HepG2 (cell line): ENCODE data around the gene CAMK2D. TPM values are rescaled to one million over a fixed set of nuclear protein-coding genes. Genes with fewer than 3 reads are reported as not detected.

ENCODE experiments used
- ATAC-seq: fragments of 200-7000 bp; cut with Tn5 transposase; 3 replicates; pipeline ENCODE4 v1.9.1; 2020; ENCODE audit warnings: mild to moderate bottlenecking, moderate library complexity
- BruUV-seq: library from RNA; stranded (reverse); fragments of 400-500 nt; replicated peaks from 2 replicates; lab custom pipeline; 2021; lab: Mats Ljungman, UMichigan
- CTCF ChIA-PET: fragments of 300-600 bp; formaldehyde crosslinking; extraction: SDS; loops from one replicate; lab custom pipeline; 2021; ENCODE audit warnings: low total read pairs, inconsistent platforms, low intra/inter-chr PET ratio; lab: Yijun Ruan, JAX
- POLR2A ChIA-PET: fragments of 350-600 bp; sonication (Branson Sonifier 250); formaldehyde crosslinking; loops from one replicate; lab custom pipeline; 2020; ENCODE audit warnings: antibody characterized with exemption, inconsistent platforms; lab: Yijun Ruan, JAX
- DNase-seq: peaks from one replicate; pipeline ENCODE4 v3.0.0-alpha.2; 2015; ENCODE audit warnings: low spot score
- FAIRE-seq: peaks from 3 replicates; lab custom pipeline; 2011; peaks lifted over from hg19 to GRCh38; lab: Jason Lieb, UNC
- H2AFZ ChIP-seq: one replicate; pipeline ENCODE4 v1.6.1; 2011; ENCODE audit warnings: low read length, inconsistent platforms
- H3K27ac ChIP-seq: fragments of 300-600 bp; 3 replicates; pipeline ENCODE4 v1.8.0; 2011; ENCODE audit warnings: mixed run types, mild to moderate bottlenecking, mixed read lengths, low read length, inconsistent platforms; ENCODE audit not compliant: insufficient read depth; ENCODE audit errors: extremely low read length
- H3K27me3 ChIP-seq, 2 experiments: fragments of 200-600 bp in 1 of 2; 2 replicates in 1 of 2; 3 replicates in 1 of 2; pipeline versions ENCODE4 v1.6.0 to v1.8.0; 2011; ENCODE audit warnings: low read length in 2 of 2, mild to moderate bottlenecking in 2 of 2, moderate library complexity in 2 of 2, inconsistent platforms in 1 of 2; ENCODE audit not compliant: insufficient read depth in 2 of 2, control insufficient read depth in 1 of 2
- H3K36me3 ChIP-seq, 2 experiments: fragments of 200-600 bp in 1 of 2; replicated peaks in 1 of 2; 2 replicates in 1 of 2; 3 replicates in 1 of 2; pipeline versions ENCODE4 v1.5.1 to v1.8.0; 2011; ENCODE audit warnings: low read length in 2 of 2, inconsistent platforms in 1 of 2; ENCODE audit not compliant: insufficient read depth in 2 of 2, control insufficient read depth in 1 of 2
- H3K4me1 ChIP-seq: 2 replicates; pipeline ENCODE4 v1.5.1; 2012; ENCODE audit warnings: low read length, inconsistent platforms; ENCODE audit not compliant: insufficient read depth
- H3K4me2 ChIP-seq: 2 replicates; pipeline ENCODE4 v1.6.0; 2011; ENCODE audit warnings: low read depth, low read length, inconsistent platforms
- H3K4me3 ChIP-seq, 3 experiments: fragments of 200-600 bp in 1 of 3; sonication (generic), shearing (Covaris generic) in 1 of 3; replicated peaks in 1 of 3; 2 replicates each; pipeline ENCODE4 v1.5.1; 2011 to 2016; ENCODE audit warnings: low read length in 3 of 3, inconsistent platforms in 2 of 3, low read depth in 2 of 3, mild to moderate bottlenecking in 2 of 3, control low read depth in 1 of 3, mixed read lengths in 1 of 3; ENCODE audit not compliant: insufficient read depth in 1 of 3
- H3K79me2 ChIP-seq: one replicate; pipeline ENCODE4 v1.6.1; 2011; ENCODE audit warnings: low read length, inconsistent platforms; ENCODE audit not compliant: insufficient read depth
- H3K9ac ChIP-seq: 2 replicates; pipeline ENCODE4 v1.6.0; 2011; ENCODE audit warnings: mild to moderate bottlenecking, low read depth, low read length, inconsistent platforms; ENCODE audit not compliant: insufficient read depth
- H3K9me3 ChIP-seq: 2 replicates; pipeline ENCODE4 v1.5.1; 2012; ENCODE audit warnings: mild to moderate bottlenecking, low read length
- H4K20me1 ChIP-seq: 2 replicates; pipeline ENCODE4 v1.6.0; 2011; ENCODE audit warnings: inconsistent platforms, mild to moderate bottlenecking, low read length, moderate library complexity; ENCODE audit not compliant: insufficient read depth
- ATRX ChIP-seq: sonication (generic); formaldehyde crosslinking; IDR thresholded peaks from 2 replicates; pipeline ENCODE4 v1.4.0; 2020; ENCODE audit warnings: missing genetic modification reagents, borderline replicate concordance
- ETV5 ChIP-seq: IDR thresholded peaks from 2 replicates; pipeline ENCODE4 v1.6.1; 2018; ENCODE audit warnings: missing biosample characterization, missing genetic modification reagents, inconsistent platforms, borderline replicate concordance
- GZF1 ChIP-seq: sonication (generic); formaldehyde crosslinking; IDR thresholded peaks from 2 replicates; pipeline ENCODE4 v1.5.1; 2020; ENCODE audit warnings: mild to moderate bottlenecking, missing genetic modification reagents
- KLF6 ChIP-seq: IDR thresholded peaks from 2 replicates; pipeline ENCODE4 v1.8.0; 2016; ENCODE audit warnings: missing biosample characterization, missing genetic modification reagents
- MED1 ChIP-seq: sonication (generic); formaldehyde crosslinking; IDR thresholded peaks from 2 replicates; pipeline ENCODE4 v1.4.0; 2020; ENCODE audit warnings: missing genetic modification reagents
- PAX8 ChIP-seq: sonication (generic); formaldehyde crosslinking; IDR thresholded peaks from 2 replicates; pipeline ENCODE4 v1.8.0; 2022; ENCODE audit warnings: mild to moderate bottlenecking, missing genetic modification reagents, borderline replicate concordance
- RARA ChIP-seq: IDR thresholded peaks from 2 replicates; pipeline ENCODE4 v1.6.1; 2016; ENCODE audit warnings: missing genetic modification reagents, missing compliant biosample characterization
- SSRP1 ChIP-seq: IDR thresholded peaks from 2 replicates; pipeline ENCODE4 v1.6.1; 2016; ENCODE audit warnings: control low read depth
- ZFP41 ChIP-seq: sonication (generic); formaldehyde crosslinking; IDR thresholded peaks from 2 replicates; pipeline ENCODE4 v1.4.0; 2020; ENCODE audit warnings: mild to moderate bottlenecking, missing genetic modification reagents, borderline replicate concordance
- ZNF234 ChIP-seq: sonication (generic); formaldehyde crosslinking; conservative IDR thresholded peaks from 2 replicates; pipeline ENCODE4 v1.5.1; 2020; ENCODE audit warnings: mild to moderate bottlenecking, missing genetic modification reagents
- ZNF331 ChIP-seq: sonication (generic); formaldehyde crosslinking; IDR thresholded peaks from 2 replicates; pipeline ENCODE4 v1.4.0; 2020; ENCODE audit warnings: missing genetic modification reagents
- ZNF550 ChIP-seq: sonication (generic); formaldehyde crosslinking; IDR thresholded peaks from 2 replicates; pipeline ENCODE4 v1.4.0; 2020; ENCODE audit warnings: mild to moderate bottlenecking, missing genetic modification reagents, borderline replicate concordance
- WGBS: methylation state at CpG from one replicate; pipeline ENCODE4 v1.1.6; 2017; ENCODE audit warnings: low lambda C conversion rate; 5-methylcytosine and 5-hydroxymethylcytosine counted together
- in situ Hi-C: cut with HindIII; loops from 2 replicates; pipeline ENCODE4 v1.10.0; 2017; ENCODE audit warnings: low pct_unique_long_range_greater_than_20kb; ENCODE audit not compliant: extremely low pct_ligation_motif_present
- intact Hi-C: fragments of 100-400 bp; cut with micrococcal nuclease; formaldehyde crosslinking; loops from one replicate; pipeline ENCODE4 v1.10.0; 2022; ENCODE audit not compliant: unreplicated experiment
- polyA plus RNA-seq, 8 experiments: library from polyadenylated mRNA; depleted of rRNA in 3 of 8; stranded (reverse) in 7 of 8; unstranded in 1 of 8; fragments of >200 nt; fragmentation: Illumina TruSeq in 4 of 8; extraction: Trizol in 4 of 8; gene quantifications; 2 replicates each; pipeline versions ENCODE4 v1.2.1 to v1.2.3, GENCODE V29; 2011 to 2016; ENCODE audit warnings: low read depth in 4 of 8, missing spikeins in 1 of 8, mixed read lengths in 1 of 8; ENCODE audit not compliant: insufficient read depth in 1 of 8
- total RNA-seq, 5 experiments: library from RNA; depleted of rRNA; stranded (reverse); fragments of >200 nt; fragmentation: Illumina TruSeq; extraction: Trizol; gene quantifications; 2 replicates each; pipeline ENCODE4 v1.2.3, GENCODE V29; 2016; ENCODE audit warnings: low read depth in 1 of 5
- TF ChIP-seq, protein P1 (sequence below): sonication (generic); formaldehyde crosslinking; conservative IDR thresholded peaks from 2 replicates; pipeline ENCODE4 v1.8.0; 2022; ENCODE audit warnings: missing genetic modification reagents
- TF ChIP-seq, protein P2 (sequence below): sonication (generic); formaldehyde crosslinking; IDR thresholded peaks from 2 replicates; pipeline ENCODE4 v1.4.0; 2020; ENCODE audit warnings: missing genetic modification reagents
- TF ChIP-seq, protein P3 (sequence below): sonication (generic); formaldehyde crosslinking; IDR thresholded peaks from 2 replicates; pipeline ENCODE4 v1.9.0; 2021; ENCODE audit warnings: missing genetic modification reagents, mild to moderate bottlenecking, borderline replicate concordance
- TF ChIP-seq, protein P4 (sequence below): sonication (generic); formaldehyde crosslinking; IDR thresholded peaks from 2 replicates; pipeline ENCODE4 v1.4.0; 2020; ENCODE audit warnings: mild to moderate bottlenecking, missing genetic modification reagents
- TF ChIP-seq, protein P5 (sequence below): sonication (generic); formaldehyde crosslinking; IDR thresholded peaks from 2 replicates; pipeline ENCODE4 v1.4.0; 2020; ENCODE audit warnings: low read depth, mild to moderate bottlenecking, missing genetic modification reagents
- TF ChIP-seq, protein P6 (sequence below): sonication (generic); formaldehyde crosslinking; IDR thresholded peaks from 2 replicates; pipeline ENCODE4 v1.4.0; 2020; ENCODE audit warnings: missing genetic modification reagents

Gene CAMK2D
- total and polyA plus RNA-seq, 2 of the 13 experiments (the other 11 are each of a cell fraction or from before 2014, with no cell fraction given), result 18.0 to 65.4 TPM

DNA sequence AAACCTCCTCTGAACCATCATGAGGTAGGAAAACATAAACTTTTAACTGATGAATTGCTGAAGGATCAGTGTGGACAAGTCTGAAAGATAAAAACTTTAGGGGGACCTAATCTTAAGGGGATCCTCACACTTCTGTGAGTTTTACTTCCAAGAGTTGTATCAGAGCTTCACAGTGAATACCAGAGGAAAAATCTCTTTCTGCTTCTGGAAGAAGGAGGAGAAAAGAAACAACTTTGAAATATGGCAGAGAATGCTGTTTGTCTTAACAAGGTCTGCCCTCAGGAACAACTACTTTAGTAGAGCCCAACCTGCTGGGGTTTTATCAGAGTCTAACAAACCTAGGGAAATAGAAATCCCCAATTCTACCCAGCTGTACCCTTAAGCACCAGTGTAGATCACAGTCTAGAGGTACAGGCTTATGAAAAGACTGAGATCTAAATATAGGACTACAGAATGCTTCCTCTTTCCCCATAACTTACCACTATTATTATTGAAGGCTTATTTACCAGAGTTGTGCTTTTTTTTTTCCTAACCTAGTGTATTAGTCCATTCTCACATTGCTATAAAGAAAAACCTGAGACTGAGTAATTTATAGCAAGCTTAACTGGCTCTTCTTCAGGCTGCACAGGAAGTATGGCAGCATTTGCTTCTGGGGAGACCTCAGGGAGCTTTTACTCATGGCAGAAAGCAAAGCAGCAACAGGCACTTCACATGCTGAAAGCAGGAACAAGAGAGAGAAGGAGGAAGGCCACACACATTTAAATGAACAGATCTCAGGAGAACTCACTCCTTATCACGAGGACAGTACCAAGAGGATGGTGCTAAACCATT is 167.9 kb downstream of the CAMK2D start:
- Histone ChIP-seq H3K79me2 (no peaks in the 10 kb centered on the region), H3K4me3 (no peak overlapping the region), H3K9ac (no peak overlapping the region), H3K27ac (no peak overlapping the region), H2AFZ (no peak overlapping the region), H3K9me3 (no peaks in the 10 kb centered on the region), H4K20me1 (no peaks in the 10 kb centered on the region; the same call in 1 of the 2 replicates), H3K4me2 (no peak overlapping the region), H3K36me3 (peaks cover 0 to 3% of the 10 kb centered on the region in 2 experiments; a peak in 1 of 5 replicates), H3K4me1 (no peaks in the 10 kb centered on the region), H3K27me3 (no peaks in the 10 kb centered on the region)
- intact Hi-C loops, result no loop called here
- BruUV-seq, result no TSS peak
- in situ Hi-C loops, result no loop called here
- 100% methylated on average over 1 of the region's 1 CpG for WGBS
- CTCF ChIA-PET, result no interaction called here
- FAIRE-seq (no peak), ATAC-seq (no peak), DNase-seq (no peak)
- POLR2A ChIA-PET, result no interaction called here
- TF ChIP-seq RARA (no peak), ZFP41 (CRISPR knock-in tag) (no peak), SSRP1 (no peak), ZNF550 (CRISPR knock-in tag) (no peak), ZNF331 (CRISPR knock-in tag) (no peak), GZF1 (CRISPR knock-in tag) (no peak), MED1 (CRISPR knock-in tag) (no peak), ZNF234 (no peak), ETV5 (no peak), KLF6 (CRISPR knock-in tag) (no peak), PAX8 (CRISPR knock-in tag) (no peak), ATRX (CRISPR knock-in tag) (no peak)
- TF ChIP-seq, protein P1, sequence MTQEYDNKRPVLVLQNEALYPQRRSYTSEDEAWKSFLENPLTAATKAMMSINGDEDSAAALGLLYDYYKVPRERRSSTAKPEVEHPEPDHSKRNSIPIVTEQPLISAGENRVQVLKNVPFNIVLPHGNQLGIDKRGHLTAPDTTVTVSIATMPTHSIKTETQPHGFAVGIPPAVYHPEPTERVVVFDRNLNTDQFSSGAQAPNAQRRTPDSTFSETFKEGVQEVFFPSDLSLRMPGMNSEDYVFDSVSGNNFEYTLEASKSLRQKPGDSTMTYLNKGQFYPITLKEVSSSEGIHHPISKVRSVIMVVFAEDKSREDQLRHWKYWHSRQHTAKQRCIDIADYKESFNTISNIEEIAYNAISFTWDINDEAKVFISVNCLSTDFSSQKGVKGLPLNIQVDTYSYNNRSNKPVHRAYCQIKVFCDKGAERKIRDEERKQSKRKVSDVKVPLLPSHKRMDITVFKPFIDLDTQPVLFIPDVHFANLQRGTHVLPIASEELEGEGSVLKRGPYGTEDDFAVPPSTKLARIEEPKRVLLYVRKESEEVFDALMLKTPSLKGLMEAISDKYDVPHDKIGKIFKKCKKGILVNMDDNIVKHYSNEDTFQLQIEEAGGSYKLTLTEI (CRISPR knock-in tag), result no peak
- TF ChIP-seq, protein P2, sequence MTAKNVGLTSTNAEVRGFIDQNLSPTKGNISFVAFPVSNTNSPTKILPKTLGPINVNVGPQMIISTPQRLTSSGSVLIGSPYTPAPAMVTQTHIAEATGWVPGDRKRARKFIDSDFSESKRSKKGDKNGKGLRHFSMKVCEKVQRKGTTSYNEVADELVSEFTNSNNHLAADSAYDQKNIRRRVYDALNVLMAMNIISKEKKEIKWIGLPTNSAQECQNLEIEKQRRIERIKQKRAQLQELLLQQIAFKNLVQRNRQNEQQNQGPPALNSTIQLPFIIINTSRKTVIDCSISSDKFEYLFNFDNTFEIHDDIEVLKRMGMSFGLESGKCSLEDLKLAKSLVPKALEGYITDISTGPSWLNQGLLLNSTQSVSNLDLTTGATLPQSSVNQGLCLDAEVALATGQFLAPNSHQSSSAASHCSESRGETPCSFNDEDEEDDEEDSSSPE (CRISPR knock-in tag), result no peak
- TF ChIP-seq, protein P3, sequence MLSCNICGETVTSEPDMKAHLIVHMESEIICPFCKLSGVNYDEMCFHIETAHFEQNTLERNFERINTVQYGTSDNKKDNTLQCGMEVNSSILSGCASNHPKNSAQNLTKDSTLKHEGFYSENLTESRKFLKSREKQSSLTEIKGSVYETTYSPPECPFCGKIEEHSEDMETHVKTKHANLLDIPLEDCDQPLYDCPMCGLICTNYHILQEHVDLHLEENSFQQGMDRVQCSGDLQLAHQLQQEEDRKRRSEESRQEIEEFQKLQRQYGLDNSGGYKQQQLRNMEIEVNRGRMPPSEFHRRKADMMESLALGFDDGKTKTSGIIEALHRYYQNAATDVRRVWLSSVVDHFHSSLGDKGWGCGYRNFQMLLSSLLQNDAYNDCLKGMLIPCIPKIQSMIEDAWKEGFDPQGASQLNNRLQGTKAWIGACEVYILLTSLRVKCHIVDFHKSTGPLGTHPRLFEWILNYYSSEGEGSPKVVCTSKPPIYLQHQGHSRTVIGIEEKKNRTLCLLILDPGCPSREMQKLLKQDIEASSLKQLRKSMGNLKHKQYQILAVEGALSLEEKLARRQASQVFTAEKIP (CRISPR knock-in tag), result no peak
- TF ChIP-seq, protein P4, sequence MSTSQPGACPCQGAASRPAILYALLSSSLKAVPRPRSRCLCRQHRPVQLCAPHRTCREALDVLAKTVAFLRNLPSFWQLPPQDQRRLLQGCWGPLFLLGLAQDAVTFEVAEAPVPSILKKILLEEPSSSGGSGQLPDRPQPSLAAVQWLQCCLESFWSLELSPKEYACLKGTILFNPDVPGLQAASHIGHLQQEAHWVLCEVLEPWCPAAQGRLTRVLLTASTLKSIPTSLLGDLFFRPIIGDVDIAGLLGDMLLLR, result no peak
- TF ChIP-seq, protein P5, sequence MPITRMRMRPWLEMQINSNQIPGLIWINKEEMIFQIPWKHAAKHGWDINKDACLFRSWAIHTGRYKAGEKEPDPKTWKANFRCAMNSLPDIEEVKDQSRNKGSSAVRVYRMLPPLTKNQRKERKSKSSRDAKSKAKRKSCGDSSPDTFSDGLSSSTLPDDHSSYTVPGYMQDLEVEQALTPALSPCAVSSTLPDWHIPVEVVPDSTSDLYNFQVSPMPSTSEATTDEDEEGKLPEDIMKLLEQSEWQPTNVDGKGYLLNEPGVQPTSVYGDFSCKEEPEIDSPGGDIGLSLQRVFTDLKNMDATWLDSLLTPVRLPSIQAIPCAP (CRISPR knock-in tag), result no peak
- TF ChIP-seq, protein P6, sequence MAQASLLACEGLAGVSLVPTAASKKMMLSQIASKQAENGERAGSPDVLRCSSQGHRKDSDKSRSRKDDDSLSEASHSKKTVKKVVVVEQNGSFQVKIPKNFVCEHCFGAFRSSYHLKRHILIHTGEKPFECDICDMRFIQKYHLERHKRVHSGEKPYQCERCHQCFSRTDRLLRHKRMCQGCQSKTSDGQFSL, result no peak
